Breast epithelium (tissue), 3 donors: Measurements from ENCODE around the gene KIAA1217.

ENCODE experiments used
- POLR2A ChIP-seq: fragments of 450-650 bp; IDR thresholded peaks from one replicate; pipeline ENCODE4 v1.6.1; 2016; ENCODE audit warnings: antibody characterized with exemption, mild to moderate bottlenecking, moderate library complexity
- TF ChIP-seq, protein P1 (sequence below), 3 donors: fragments of 450-650 bp; IDR thresholded peaks; one replicate each; pipeline ENCODE4 v1.5.1; 2016 to 2017; ENCODE audit warnings: antibody characterized with exemption in 3 of 3, mild to moderate bottlenecking in 3 of 3, moderate library complexity in 3 of 3

DNA sequence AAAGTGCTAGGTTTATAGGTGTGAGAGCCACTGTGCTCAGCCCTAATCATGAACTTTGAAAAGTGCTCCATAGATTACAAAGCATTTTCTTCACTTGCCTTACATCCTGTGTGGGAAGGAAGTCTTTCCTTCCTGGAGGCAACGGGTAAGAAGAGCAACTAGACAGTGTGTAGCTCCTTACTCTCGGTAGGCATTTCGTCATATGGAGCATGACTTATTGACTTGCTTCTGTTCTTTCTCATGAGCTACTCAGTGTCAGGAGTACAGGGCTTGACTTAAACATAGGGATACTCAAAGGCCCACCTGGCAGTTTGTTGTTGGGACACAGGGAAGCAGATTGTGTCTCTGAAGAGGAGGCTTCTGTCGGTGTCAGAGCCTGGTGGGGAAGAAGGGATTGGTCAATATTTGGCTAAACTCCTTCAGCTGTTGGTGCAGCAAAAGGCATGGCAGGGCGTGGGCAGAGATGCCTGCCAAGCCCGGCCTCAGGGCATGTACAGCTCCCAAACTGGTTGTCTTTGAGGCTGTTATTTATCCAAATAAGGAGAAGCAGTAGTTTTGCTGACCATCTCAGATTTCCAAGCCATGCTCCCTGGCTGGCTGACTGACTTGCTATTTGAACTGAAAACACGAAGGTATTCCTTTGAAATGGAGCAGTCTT, 248.9 kb downstream of the KIAA1217 start:
- TF ChIP-seq, protein P1, sequence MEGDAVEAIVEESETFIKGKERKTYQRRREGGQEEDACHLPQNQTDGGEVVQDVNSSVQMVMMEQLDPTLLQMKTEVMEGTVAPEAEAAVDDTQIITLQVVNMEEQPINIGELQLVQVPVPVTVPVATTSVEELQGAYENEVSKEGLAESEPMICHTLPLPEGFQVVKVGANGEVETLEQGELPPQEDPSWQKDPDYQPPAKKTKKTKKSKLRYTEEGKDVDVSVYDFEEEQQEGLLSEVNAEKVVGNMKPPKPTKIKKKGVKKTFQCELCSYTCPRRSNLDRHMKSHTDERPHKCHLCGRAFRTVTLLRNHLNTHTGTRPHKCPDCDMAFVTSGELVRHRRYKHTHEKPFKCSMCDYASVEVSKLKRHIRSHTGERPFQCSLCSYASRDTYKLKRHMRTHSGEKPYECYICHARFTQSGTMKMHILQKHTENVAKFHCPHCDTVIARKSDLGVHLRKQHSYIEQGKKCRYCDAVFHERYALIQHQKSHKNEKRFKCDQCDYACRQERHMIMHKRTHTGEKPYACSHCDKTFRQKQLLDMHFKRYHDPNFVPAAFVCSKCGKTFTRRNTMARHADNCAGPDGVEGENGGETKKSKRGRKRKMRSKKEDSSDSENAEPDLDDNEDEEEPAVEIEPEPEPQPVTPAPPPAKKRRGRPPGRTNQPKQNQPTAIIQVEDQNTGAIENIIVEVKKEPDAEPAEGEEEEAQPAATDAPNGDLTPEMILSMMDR (IDR thresholded peaks at IDR 0.05): no peak
- no peak for TF ChIP-seq POLR2A
